Duodenal mucosa (tissue), 2 donors: ENCODE results near the gene DOCK7.
"Not testable (repeated sequence)": the region's sequence is repeated elsewhere in the genome, so short reads cannot be mapped to it uniquely, and the experiment has no call there.

Source experiments
- H3K27ac ChIP-seq: one replicate; pipeline ENCODE4 v1.7.0; 2013; ENCODE audit warnings: low read depth, low read length
- H3K27me3 ChIP-seq, 2 donors: one replicate each; pipeline ENCODE4 v1.7.0; 2013; ENCODE audit warnings: low read length in 2 of 2, control low read depth in 1 of 2; ENCODE audit not compliant: insufficient read depth in 2 of 2, control insufficient read depth in 1 of 2
- H3K36me3 ChIP-seq, 2 donors: one replicate each; pipeline ENCODE4 v1.7.0; 2013; ENCODE audit warnings: low read length in 2 of 2, control low read depth in 1 of 2; ENCODE audit not compliant: insufficient read depth in 2 of 2, control insufficient read depth in 1 of 2
- H3K4me1 ChIP-seq, 2 donors: one replicate each; pipeline ENCODE4 v1.7.0; 2013; ENCODE audit warnings: low read length in 2 of 2, control low read depth in 1 of 2; ENCODE audit not compliant: insufficient read depth in 2 of 2, control insufficient read depth in 1 of 2
- H3K4me3 ChIP-seq, 2 donors: one replicate each; pipeline ENCODE4 v1.7.0; 2013; ENCODE audit warnings: low read length in 2 of 2, low read depth in 1 of 2
- H3K9ac ChIP-seq, 2 donors: one replicate each; pipeline ENCODE4 v1.7.0; 2013; ENCODE audit warnings: low read length in 2 of 2, low read depth in 1 of 2
- H3K9me3 ChIP-seq, 2 donors: one replicate each; pipeline ENCODE4 v1.7.0; 2013; ENCODE audit warnings: low read length in 2 of 2, control low read depth in 1 of 2; ENCODE audit not compliant: control insufficient read depth in 1 of 2

DOCK7 gene

DNA sequence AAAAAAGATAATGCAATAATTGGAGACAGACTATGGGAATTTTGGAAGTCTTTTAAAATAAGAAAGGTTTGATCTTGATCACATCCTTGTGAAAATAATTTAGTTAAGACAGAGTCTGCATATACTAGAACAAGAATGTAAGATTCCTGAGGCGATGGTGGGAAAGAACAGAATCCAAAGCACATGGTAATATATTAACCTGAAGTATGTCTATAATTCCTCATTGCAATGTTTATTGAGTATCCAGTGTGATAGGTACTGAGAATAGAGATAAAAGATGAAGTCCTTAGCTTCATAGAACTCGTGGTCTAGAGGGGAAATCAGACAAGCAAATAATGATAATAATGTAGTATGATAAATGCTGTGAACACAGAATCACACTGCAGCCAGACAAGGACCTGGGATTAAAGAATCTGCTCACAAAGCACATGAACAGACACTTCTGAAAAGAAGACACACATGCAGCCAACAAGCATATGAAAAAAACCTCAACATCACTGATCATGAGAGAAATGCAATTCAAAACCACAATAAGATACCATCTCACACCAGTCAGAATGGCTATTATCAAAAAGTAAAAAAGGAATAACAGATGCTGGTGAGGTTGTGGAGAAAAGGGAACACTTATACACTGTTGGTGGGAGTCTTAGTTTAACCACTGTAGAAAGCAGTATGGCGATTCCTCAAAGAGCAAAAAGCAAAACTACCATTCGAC is 97.8 kb downstream of the DOCK7 start:
- no peaks in the 10 kb centered on the region for H3K4me1 ChIP-seq
- no peak overlapping the region for H3K27ac ChIP-seq
- no peaks in the 10 kb centered on the region for H3K9me3 ChIP-seq
- no peak overlapping the region for H3K9ac ChIP-seq
- no peak overlapping the region for H3K4me3 ChIP-seq
- no peaks in the 10 kb centered on the region for H3K27me3 ChIP-seq
- no peaks in the 10 kb centered on the region for H3K36me3 ChIP-seq

DNA sequence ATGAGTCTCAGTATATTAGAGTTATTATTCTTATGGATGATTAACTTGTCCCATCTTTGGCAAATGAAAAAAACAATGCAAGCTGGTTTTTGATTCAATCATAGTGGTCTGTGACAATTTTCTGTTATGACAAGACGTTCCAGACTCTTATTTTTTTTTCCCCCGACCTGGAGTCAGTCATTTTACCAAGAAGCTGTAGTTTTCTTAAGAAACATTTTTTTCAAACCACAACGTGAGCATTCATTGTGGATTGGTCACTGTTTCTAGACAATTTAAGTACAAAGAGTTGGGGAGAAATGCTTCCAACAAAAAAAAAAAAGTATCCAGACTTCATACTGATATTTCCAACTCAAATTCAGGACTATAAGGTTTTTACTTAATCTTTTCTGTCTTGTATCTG is 98.9 kb downstream of the DOCK7 start:
- H3K27me3 ChIP-seq: no peaks in the 10 kb centered on the region
- no peak overlapping the region for H3K9ac ChIP-seq
- no peaks in the 10 kb centered on the region for H3K36me3 ChIP-seq

GRCh38 chr1:62588000-62588399 is 100.2 kb downstream of the DOCK7 start:
- H3K9me3 ChIP-seq: no peaks in the 10 kb centered on the region
- no peak overlapping the region for H3K27ac ChIP-seq
- no peak overlapping the region for H3K4me3 ChIP-seq
- no peaks in the 10 kb centered on the region for H3K4me1 ChIP-seq
- H3K9ac ChIP-seq: no peak overlapping the region
- H3K36me3 ChIP-seq: peaks cover 0 to 2% of the 10 kb centered on the region in 2 donors
- H3K27me3 ChIP-seq: no peaks in the 10 kb centered on the region

More for the DNA sequence above, 98.9 kb downstream of the DOCK7 start:
- H3K4me3 ChIP-seq: no peak overlapping the region
- H3K27ac ChIP-seq: no peak overlapping the region
- no peaks in the 10 kb centered on the region for H3K9me3 ChIP-seq
- no peaks in the 10 kb centered on the region for H3K4me1 ChIP-seq

- Histone ChIP-seq H3K27ac (no peak overlapping the region), H3K4me1 (no peaks in the 10 kb centered on the region), H3K9ac (no peak overlapping the region), H3K4me3 (no peak overlapping the region), H3K9me3 (no peaks in the 10 kb centered on the region), H3K27me3 (no peaks in the 10 kb centered on the region), H3K36me3 (peaks cover 0 to 5% of the 10 kb centered on the region in 2 donors)
Measured at GRCh38 chr1:62585469-62586155, 102.6 kb downstream of the DOCK7 start.

GRCh38 chr1:62573675-62574074 is 114.5 kb downstream of the DOCK7 start:
- no peaks in the 10 kb centered on the region for H3K4me1 ChIP-seq
- H3K27me3 ChIP-seq: no peaks in the 10 kb centered on the region
- H3K4me3 ChIP-seq: no peak overlapping the region
- no peak overlapping the region for H3K9ac ChIP-seq
- peaks cover 0 to 10% of the 10 kb centered on the region in 2 donors for H3K36me3 ChIP-seq
- peaks cover 5% of the 10 kb centered on the region in 2 donors for H3K9me3 ChIP-seq
- no peak overlapping the region for H3K27ac ChIP-seq

DNA sequence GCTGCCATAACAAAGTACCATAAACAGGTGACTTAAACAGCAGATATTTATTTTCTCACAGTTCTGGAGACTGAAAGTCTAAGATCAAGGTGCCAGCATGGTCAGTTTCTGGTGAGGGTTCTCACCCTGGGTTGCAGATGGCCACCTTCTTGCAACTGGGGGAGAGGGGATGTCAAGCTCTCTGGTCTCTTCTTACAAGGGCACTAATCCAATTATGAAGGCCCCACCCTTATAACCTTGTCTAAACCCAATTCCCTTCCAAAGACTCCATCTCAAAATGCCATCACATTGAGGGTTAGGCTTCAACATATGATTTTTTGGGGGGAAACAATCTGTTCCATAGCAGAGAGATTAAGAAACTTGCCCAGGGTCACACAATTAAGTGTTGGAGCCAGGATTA is 115.7 kb downstream of the DOCK7 start:
- H3K36me3 ChIP-seq: peaks cover 0 to 10% of the 10 kb centered on the region in 2 donors

GRCh38 chr1:62571517-62571916 is 116.7 kb downstream of the DOCK7 start:
- H3K27me3 ChIP-seq, H3K9me3 ChIP-seq, H3K36me3 ChIP-seq, H3K27ac ChIP-seq, H3K4me1 ChIP-seq, H3K4me3 ChIP-seq, H3K9ac ChIP-seq: not testable (repeated sequence)

More for the DNA sequence above, 115.7 kb downstream of the DOCK7 start:
- Histone ChIP-seq H3K27ac (no peak overlapping the region), H3K9me3 (peaks cover 5% of the 10 kb centered on the region in 2 donors), H3K27me3 (no peaks in the 10 kb centered on the region), H3K4me3 (no peak overlapping the region), H3K9ac (no peak overlapping the region), H3K4me1 (no peaks in the 10 kb centered on the region)

- not testable (repeated sequence) for H3K27ac ChIP-seq, H3K27me3 ChIP-seq, H3K9me3 ChIP-seq, H3K36me3 ChIP-seq, H3K4me3 ChIP-seq, H3K9ac ChIP-seq, H3K4me1 ChIP-seq
Measured at GRCh38 chr1:62567926-62568325, 120.3 kb downstream of the DOCK7 start.

- not testable (repeated sequence) for H3K4me3 ChIP-seq, H3K36me3 ChIP-seq, H3K27me3 ChIP-seq, H3K4me1 ChIP-seq, H3K27ac ChIP-seq, H3K9ac ChIP-seq, H3K9me3 ChIP-seq
Measured at GRCh38 chr1:62567182-62567581, 121.0 kb downstream of the DOCK7 start.

DNA sequence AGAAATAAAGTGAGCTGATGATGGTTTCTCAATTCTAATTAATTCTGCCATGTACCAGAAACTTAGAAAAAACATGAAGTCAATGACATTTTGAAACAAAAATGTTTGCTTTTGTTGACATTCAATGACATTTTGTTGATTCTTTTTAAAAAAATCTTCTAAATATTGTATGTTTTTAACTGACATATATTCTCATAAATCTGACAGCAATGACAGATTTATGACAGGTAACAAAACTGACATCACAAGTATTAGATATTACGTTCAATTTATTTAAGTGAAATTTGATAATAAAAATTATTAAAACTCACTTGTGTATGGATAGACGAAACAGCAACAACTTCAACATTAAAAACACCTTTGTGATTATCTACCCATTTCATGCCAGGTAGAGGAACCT is 126.9 kb downstream of the DOCK7 start:
- no peaks in the 10 kb centered on the region for H3K9me3 ChIP-seq
- H3K36me3 ChIP-seq: peaks cover 4 to 12% of the 10 kb centered on the region in 2 donors
- no peaks in the 10 kb centered on the region for H3K27me3 ChIP-seq
- H3K9ac ChIP-seq: no peak overlapping the region
- no peaks in the 10 kb centered on the region for H3K4me1 ChIP-seq
- no peak overlapping the region for H3K27ac ChIP-seq
- no peak overlapping the region for H3K4me3 ChIP-seq
